ENCODE data around the gene RAD9B. TPM values are rescaled to one million over a fixed set of nuclear protein-coding genes. Genes with fewer than 3 reads are reported as not detected.
A peak's percentile ranks its signal among the peaks of the same experiment; 100 is the strongest.

Gene RAD9B
- total RNA-seq, 1 donor from 2014 or later, result 0.17 TPM

- H3K9ac ChIP-seq, result peak overlapping the region; percentile 84
- H3K9me3 ChIP-seq (ENCODE audit: low read depth), result no peaks in the 10 kb centered on the region
- Mint-ChIP-seq H3K27me3 (ENCODE audit: insufficient read depth, low read depth) (peaks cover 8% of the 10 kb centered on the region), H3K4me1 (peaks cover 18% of the 10 kb centered on the region), H3K4me3 (peak overlapping the region; percentile 99), H3K36me3 (peaks cover 11% of the 10 kb centered on the region), H3K27ac (peak overlapping the region; percentile 90), H3K9me3 (peaks cover 10% of the 10 kb centered on the region)
- peaks cover 16% of the 10 kb centered on the region for H4K20me1 ChIP-seq (ENCODE audit: low read depth)
- TF ChIP-seq CTCF (IDR thresholded peaks at IDR 0.05) (no peak), EZH2 (IDR thresholded peaks at IDR 0.05) (no peak), EZH2phosphoT487 (IDR thresholded peaks at IDR 0.05) (no peak)
- peak; percentile 46 for DNase-seq (ENCODE audit: low spot score)
- peak overlapping the region; percentile 87 for H3K4me3 ChIP-seq
- peak overlapping the region; percentile 66 for H2AFZ ChIP-seq (replicated peaks)
- peaks cover 14% of the 10 kb centered on the region for H3F3A ChIP-seq (ENCODE audit: low read depth)
- peaks cover 11% of the 10 kb centered on the region for H3K4me1 ChIP-seq
- H3K27ac ChIP-seq, result no peak overlapping the region
- peaks cover 11% of the 10 kb centered on the region for H3K27me3 ChIP-seq
- H3K79me2 ChIP-seq (ENCODE audit: low read depth), result peaks cover 52% of the 10 kb centered on the region
- H3K36me3 ChIP-seq, result peaks cover 3% of the 10 kb centered on the region
- peak overlapping the region; percentile 85 for H3K4me2 ChIP-seq
Measured at GRCh38 chr12:110501399-110501751, 756 bp upstream of the RAD9B start.

- Histone ChIP-seq H3K79me2 (ENCODE audit: low read depth) (peaks cover 34% of the 10 kb centered on the region), H3K4me1 (peaks cover 11% of the 10 kb centered on the region), H3K9me3 (ENCODE audit: low read depth) (no peaks in the 10 kb centered on the region), H3K27ac (no peak overlapping the region), H3F3A (ENCODE audit: low read depth) (peaks cover 10% of the 10 kb centered on the region), H2AFZ (replicated peaks) (no peak overlapping the region), H3K36me3 (no peaks in the 10 kb centered on the region), H3K4me3 (no peak overlapping the region), H3K9ac (no peak overlapping the region), H3K4me2 (no peak overlapping the region), H4K20me1 (ENCODE audit: low read depth) (peaks cover 16% of the 10 kb centered on the region), H3K27me3 (peaks cover 11% of the 10 kb centered on the region)
- DNase-seq (ENCODE audit: low spot score), result no peak
- TF ChIP-seq CTCF (IDR thresholded peaks at IDR 0.05) (no peak), EZH2 (IDR thresholded peaks at IDR 0.05) (no peak), EZH2phosphoT487 (IDR thresholded peaks at IDR 0.05) (no peak)
- peaks cover 10% of the 10 kb centered on the region for H3K9me3 Mint-ChIP-seq
- H3K27me3 Mint-ChIP-seq (ENCODE audit: insufficient read depth, low read depth), result peaks cover 8% of the 10 kb centered on the region
- peaks cover 11% of the 10 kb centered on the region for H3K36me3 Mint-ChIP-seq
- peaks cover 18% of the 10 kb centered on the region for H3K4me1 Mint-ChIP-seq
- no peak overlapping the region for H3K4me3 Mint-ChIP-seq
- no peak overlapping the region for H3K27ac Mint-ChIP-seq
Measured at GRCh38 chr12:110503432-110503831, 1.3 kb downstream of the RAD9B start.

GRCh38 chr12:110505332-110505731, 3.2 kb downstream of the RAD9B start:
- Histone ChIP-seq H3K36me3 (no peaks in the 10 kb centered on the region), H4K20me1 (ENCODE audit: low read depth) (peaks cover 14% of the 10 kb centered on the region), H3K4me2 (no peak overlapping the region), H3K79me2 (ENCODE audit: low read depth) (peaks cover 15% of the 10 kb centered on the region), H2AFZ (replicated peaks) (no peak overlapping the region), H3K4me1 (peaks cover 8% of the 10 kb centered on the region), H3K27me3 (peaks cover 11% of the 10 kb centered on the region), H3F3A (ENCODE audit: low read depth) (peaks cover under 1% of the 10 kb centered on the region), H3K9ac (no peak overlapping the region), H3K4me3 (no peak overlapping the region), H3K9me3 (ENCODE audit: low read depth) (no peaks in the 10 kb centered on the region), H3K27ac (no peak overlapping the region)
- Mint-ChIP-seq H3K4me1 (peaks cover 17% of the 10 kb centered on the region), H3K9me3 (peaks cover 10% of the 10 kb centered on the region), H3K27ac (no peak overlapping the region), H3K36me3 (peaks cover 11% of the 10 kb centered on the region), H3K4me3 (no peak overlapping the region), H3K27me3 (ENCODE audit: insufficient read depth, low read depth) (peaks cover 8% of the 10 kb centered on the region)
- DNase-seq (ENCODE audit: low spot score), result no peak
- no peak for TF ChIP-seq CTCF (IDR thresholded peaks at IDR 0.05)
- TF ChIP-seq EZH2phosphoT487 (IDR thresholded peaks at IDR 0.05), result no peak
- TF ChIP-seq EZH2 (IDR thresholded peaks at IDR 0.05), result no peak
